GM21528 (cell line): ENCODE measurements around the gene C16orf92.
A peak's percentile ranks its signal among the peaks of the same experiment; 100 is the strongest.

Experiments used
- ATAC-seq: cut with Tn5 transposase; IDR thresholded peaks from one replicate; pipeline ENCODE4 v1.9.1; 2021; ENCODE audit warnings: mild to moderate bottlenecking, moderate library complexity; ENCODE audit not compliant: unreplicated experiment, low FRiP score

C16orf92 gene, protein sequence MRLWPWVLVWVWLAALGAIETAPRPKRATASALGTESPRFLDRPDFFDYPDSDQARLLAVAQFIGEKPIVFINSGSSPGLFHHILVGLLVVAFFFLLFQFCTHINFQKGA

DNA sequence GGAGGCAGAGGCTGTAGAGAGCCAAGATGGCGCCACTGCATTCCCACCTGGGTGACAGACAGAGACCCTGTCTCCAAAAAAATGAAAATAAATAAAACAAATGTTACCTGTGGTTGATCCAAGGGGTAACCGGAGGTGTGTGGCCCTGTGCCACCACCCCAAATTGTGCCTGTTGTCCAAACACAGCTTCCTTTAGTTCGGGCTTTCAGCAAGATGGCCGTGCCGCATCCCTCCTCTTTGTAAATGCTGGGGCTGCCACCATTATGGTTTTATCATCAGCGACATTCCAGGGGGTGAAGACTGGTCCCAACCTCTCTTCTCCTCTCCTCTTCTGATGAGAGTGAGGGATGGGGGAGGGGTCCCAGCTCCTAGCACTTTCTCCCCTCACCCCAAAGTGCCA is at the start of gene C16orf92:
Gene C16orf92, plus strand, starts transcription at position 312 of the 400 bp plus-strand sequence. CDS start 143 bp downstream, outside the sequence.
- no peak for ATAC-seq

DNA sequence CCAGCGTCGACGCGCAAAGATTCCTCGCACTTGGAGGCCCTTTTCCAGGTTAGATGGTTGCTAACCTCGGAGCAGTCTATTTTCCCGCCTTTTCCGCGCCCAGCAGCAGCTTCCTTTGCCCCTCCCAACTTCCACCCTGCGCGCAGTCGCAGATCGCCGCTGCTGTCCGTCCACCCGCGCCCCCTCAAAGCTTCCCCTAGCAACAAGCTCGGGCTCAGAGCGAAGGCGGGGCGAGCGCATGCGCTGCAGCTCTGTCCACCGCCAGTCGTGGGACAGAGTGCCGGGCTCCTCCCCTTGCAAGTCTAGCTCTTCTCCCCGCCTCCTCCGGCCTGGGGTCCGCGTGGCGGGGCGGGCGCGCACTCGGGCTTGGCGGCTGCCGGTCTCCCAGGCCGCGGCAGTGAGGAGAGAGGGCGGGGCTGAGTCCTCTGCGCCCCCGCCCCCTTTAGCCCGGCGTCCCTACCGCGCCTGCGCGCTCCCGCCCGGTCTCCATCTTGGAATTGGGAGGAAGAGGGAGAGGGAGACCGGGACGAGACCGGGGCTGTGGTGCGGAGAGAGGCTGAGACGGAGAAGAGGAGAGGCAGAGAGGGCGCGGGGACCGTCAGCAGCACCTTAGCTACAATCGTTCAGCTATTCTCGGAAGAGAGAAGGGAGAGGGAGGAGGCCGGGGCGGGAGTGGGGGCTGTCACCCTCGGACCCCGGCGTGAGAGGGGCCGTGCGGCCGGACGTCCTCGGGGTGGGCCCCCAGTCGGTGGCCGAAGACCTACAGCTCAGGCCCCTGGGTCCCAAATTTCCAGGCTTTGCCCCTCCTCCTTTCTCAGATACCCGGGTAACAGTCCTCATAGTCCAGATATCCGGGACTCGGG is 49.4 kb upstream of the C16orf92 start, which contains the start of gene TAOK2:
Gene TAOK2, plus strand, starts transcription at position 485 of the 863 bp plus-strand sequence. CDS start 3,905 bp downstream, outside the sequence.
- ATAC-seq = peak; percentile 74

DNA sequence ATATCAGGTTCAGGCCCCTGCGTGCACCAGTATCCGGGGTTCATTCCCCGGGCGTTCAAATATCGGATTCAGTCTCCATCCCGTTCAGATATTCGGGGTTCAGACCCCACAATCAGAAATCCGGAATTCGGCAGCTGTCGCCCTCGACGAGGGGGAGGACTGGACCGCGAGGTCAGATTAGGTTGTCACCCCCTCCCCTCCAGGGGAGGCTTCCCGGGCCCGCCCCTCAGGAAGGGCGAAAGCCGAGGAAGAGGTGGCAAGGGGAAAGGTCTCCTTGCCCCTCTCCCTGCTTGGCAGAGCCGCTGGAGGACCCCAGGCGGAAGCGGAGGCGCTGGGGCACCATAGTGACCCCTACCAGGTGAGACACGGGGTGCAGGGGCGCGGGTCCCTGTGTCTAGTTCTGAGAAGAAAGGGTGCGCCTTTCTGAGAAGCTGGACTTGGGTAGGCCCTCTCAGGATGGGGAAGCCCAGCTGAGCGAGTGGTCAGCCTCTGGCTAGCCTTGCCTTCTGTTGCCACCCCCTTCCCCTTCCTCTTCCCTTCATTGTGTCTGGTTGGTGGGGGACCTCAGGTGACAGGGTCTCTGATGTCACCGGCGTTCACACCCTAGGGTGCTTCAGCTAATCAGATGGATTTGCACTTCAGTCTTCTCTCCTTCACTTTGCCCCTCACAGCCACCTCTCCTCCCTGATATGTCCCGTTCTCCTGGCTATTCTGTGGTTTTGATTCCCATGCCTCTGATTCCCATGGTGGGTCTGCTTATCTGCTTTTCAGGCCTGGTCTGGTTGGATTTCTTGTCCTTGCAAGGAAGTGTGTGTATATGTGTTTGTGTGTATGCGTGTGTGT is 48.5 kb upstream of the C16orf92 start:
- ATAC-seq = peak; percentile 10

DNA sequence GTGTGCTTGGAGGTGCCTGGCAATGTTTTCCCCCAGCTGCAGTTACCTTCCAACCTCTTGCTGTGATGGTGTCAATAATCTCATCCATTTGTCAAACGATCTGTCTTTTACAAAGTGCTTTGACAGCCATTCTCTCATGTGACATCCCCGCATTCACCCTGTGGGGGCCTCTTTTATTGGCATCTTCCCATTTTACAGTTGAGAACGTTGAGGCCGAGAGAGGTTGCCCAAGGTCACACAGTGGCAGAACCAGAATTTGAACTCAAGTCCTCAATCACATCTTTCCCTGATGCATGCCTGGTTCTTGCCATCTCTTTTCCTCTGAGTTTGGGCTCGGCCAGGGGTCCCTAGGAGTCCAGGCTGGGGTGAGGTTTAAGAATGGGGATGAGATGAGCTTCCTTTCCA is 47.9 kb upstream of the C16orf92 start:
- no peak for ATAC-seq

DNA sequence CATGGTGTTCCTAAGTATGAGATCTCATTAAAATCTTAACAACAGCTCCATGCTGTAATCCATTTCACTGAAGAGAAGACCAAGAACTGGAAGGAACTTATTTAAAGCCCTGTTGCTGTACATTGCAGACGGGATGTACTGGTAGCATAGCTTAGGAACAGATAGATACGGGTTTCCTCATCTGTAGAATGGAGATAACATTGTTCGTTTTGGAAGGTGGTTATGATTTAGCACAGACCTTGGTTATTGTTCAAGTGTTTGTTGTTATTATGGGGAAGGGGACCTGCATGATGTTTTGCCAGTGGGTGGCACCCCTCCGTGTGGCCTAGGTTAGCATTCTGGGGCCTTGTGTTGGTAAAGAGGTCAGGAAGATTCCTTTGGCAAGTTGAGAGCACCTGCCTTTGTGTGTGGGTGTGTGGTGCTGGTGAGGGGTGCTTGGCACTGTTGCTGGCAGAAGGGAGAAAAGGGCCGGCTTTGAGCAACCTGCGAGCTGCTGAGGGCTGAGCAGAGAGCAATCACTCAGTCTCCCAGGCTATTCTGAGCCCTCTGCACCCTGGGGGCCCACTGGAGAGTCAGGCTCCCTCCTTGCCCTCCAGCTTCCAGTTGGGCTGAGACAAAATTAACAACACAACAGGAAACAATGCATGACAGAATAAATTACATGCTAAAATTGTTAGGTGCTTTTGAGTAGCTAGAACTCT is 47.0 kb upstream of the C16orf92 start:
- no peak for ATAC-seq

DNA sequence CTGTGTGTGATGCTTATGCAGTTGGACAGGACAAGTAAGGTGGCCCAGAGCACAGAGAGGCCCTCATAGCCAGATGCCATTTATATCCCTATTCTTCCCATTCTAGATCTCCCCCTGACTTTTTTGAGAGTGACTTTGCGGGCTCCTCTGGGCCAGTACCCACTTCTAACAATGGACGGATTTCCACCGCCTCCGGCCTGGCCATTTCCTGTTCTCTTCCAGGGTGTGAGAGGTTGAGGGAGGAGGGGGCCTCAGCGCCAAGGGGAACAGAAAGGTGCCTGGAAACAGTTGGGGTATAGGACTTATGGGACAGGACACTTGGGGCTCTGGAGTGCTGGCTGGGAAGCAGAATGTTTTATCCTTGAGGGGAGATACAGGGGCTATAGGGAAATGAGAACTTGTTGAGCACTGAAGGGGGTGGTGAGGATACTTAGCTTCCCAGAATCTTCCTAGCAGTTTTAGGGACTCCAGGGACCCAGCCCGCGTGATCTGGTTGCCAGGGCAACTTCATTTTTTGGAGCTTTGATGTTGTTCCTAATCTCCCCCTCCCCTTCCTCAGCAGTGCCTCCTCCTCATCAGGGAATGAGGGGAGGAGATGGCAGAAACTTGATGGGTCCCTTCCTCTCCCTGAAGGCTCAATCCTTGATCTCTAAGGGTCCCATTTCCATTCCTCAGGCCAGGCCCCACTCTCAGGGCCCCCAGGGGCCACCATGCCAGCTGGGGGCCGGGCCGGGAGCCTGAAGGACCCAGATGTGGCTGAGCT is 45.8 kb upstream of the C16orf92 start:
- ATAC-seq = no peak

DNA sequence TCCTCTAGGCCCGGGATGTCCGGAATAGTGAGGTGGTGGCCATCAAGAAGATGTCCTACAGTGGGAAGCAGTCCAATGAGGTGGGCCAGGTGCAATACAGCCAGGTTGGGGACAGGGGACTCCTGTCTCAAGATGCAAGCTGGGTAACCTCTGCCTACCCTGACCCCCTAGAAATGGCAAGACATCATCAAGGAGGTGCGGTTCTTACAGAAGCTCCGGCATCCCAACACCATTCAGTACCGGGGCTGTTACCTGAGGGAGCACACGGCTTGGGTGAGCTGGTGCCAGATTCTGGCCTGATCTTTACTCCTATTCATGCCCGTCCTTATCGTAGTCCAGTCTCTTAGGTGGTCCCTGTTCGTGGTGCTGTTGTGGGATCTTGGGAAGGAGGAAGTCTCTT is 44.9 kb upstream of the C16orf92 start:
- no peak for ATAC-seq

DNA sequence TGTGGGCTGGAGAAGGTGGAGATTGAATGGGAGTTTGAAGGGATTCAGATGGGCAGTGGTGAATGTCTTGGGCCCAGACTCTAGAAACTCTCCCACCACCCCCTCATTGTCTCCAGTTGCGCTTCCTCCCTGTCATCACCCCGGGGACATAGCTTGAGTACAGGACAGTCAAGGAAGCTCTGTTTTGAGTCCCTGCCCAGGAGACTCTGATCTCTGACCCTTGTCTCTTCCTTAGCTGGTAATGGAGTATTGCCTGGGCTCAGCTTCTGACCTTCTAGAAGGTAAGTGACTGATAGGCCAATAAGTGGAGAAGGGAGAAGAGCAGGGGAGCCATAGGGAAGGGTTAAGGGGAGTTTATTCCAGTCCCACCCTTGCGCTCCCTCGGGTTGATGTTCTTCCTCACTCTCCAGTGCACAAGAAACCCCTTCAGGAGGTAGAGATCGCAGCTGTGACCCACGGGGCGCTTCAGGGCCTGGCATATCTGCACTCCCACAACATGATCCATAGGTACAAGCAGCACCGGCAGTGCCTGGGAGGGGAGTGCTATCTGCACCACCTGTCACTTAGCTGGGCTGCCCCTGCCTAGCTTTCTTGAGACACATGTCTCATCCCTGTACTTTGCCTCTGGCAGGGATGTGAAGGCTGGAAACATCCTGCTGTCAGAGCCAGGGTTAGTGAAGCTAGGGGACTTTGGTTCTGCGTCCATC is 44.3 kb upstream of the C16orf92 start:
- ATAC-seq = no peak

DNA sequence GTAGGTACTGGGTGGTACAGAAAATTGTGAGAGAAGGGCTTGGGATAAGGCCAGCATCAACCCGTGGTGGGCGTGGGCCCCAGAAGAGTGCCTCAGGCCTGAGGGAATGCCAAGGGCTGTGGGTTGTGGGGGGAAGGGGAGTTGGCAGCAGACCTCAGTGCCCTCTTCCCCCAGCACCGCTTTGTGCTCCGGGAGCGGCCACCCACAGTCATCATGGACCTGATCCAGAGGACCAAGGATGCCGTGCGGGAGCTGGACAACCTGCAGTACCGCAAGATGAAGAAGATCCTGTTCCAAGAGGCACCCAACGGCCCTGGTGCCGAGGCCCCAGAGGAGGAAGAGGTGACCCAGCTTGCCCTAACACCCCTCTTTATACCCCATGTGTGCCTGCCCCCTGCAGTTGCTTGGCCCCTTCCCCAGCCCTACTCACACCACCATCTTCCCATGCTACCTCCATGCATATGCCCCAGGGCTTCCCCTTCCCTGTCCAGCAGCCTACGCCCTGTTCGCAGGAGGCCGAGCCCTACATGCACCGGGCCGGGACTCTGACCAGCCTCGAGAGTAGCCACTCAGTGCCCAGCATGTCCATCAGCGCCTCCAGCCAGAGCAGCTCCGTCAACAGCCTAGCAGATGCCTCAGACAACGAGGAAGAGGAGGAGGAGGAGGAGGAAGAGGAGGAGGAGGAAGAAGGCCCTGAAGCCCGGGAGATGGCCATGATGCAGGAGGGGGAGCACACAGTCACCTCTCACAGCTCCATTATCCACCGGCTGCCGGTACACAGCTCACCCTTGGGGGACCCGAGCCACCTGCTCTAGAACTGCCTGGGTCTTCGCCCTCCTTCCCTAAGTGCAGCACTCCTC is 40.2 kb upstream of the C16orf92 start:
- no peak for ATAC-seq

DNA sequence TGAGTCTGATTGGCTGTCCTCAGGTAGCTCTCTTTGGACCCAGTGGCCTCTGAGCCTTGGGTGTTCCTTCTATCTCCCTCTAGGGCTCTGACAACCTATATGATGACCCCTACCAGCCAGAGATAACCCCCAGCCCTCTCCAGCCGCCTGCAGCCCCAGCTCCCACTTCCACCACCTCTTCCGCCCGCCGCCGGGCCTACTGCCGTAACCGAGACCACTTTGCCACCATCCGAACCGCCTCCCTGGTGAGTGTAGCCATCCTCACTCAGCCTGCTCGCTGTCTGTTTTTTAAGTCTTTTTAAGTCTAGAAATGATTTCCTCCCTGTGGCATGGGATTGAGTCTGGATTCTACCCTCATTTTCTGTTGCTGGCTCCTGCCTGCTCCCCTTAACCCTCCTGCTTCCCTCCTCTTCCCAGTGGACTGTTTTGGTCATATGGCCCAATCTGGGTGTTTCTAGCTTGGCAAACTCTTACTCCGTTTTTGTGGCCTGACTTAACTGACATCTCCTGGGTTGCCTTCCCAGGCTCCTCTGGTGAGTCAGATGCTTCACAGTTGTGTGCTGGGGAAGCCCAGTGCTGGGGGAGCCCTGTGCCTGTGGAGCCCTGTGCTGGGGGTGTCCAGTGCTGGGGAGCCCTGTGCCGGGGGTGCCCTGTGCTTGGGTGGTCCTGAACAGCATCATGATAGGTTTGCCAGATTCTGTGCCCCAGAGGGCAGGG is 39.4 kb upstream of the C16orf92 start:
- ATAC-seq = no peak

DNA sequence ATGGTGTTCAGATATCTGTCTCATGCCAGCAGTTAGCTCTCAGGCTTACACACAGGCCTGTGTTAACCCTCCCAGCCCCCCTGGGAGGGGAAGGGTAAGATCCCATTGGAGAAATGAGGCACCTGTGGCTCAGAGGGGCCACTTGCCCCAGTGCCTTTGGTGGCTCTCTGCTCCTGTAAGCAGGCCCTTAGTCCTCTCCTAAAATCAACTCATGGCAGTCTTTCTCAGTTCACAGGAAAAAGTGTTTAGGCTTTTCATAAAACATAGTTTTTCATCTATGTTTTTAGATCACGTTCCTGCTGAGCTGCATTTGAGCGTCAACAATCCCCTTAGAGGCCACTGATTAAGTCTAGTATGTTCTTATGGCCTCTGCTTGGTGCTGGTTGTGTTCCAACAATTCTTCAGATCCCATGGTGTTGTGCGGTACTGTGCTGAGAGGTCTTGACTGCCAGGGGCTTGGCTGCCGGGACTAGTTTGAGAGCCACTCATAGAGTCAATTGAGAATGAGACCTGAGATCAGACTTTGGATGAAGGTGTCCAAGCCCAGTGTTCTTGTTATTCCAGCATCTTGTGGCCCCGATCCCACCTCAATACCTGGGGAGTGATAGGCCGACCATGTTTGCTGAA is 38.7 kb upstream of the C16orf92 start:
- no peak for ATAC-seq

DNA sequence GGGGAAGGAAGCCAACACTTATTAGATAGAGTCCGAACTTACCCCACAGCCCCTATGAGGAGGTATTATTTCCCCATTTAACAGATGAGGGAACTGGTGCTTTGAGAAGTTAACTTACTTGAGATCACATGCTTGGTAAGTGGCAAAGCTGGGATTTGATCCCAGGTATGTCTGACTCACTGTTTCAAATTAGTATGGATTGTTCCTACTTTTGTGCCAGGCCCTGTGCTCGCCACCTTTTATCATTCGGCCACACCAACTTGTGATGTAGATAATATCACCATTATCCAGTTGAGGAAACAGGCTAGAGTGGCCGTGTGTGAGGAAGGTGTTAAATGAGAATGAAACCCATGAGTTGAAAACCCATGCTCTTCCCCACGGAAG is 38.2 kb upstream of the C16orf92 start:
- no peak for ATAC-seq

DNA sequence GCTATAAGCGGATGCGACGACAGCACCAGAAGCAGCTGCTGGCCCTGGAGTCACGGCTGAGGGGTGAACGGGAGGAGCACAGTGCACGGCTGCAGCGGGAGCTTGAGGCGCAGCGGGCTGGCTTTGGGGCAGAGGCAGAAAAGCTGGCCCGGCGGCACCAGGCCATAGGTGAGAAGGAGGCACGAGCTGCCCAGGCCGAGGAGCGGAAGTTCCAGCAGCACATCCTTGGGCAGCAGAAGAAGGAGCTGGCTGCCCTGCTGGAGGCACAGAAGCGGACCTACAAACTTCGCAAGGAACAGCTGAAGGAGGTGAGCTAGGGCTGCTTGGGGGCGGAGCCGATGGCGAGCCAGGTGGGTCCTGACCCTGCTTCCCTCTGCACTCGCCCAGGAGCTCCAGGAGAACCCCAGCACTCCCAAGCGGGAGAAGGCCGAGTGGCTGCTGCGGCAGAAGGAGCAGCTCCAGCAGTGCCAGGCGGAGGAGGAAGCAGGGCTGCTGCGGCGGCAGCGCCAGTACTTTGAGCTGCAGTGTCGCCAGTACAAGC is 37.7 kb upstream of the C16orf92 start:
- no peak for ATAC-seq

DNA sequence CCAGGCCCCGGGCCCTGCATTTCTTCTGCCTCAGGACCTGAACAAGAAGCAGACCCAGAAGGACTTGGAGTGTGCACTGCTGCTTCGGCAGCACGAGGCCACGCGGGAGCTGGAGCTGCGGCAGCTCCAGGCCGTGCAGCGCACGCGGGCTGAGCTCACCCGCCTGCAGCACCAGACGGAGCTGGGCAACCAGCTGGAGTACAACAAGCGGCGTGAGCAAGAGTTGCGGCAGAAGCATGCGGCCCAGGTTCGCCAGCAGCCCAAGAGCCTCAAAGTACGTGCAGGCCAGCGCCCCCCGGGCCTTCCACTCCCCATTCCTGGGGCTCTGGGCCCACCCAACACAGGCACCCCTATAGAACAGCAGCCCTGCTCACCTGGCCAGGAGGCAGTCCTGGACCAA is 36.8 kb upstream of the C16orf92 start:
- no peak for ATAC-seq

DNA sequence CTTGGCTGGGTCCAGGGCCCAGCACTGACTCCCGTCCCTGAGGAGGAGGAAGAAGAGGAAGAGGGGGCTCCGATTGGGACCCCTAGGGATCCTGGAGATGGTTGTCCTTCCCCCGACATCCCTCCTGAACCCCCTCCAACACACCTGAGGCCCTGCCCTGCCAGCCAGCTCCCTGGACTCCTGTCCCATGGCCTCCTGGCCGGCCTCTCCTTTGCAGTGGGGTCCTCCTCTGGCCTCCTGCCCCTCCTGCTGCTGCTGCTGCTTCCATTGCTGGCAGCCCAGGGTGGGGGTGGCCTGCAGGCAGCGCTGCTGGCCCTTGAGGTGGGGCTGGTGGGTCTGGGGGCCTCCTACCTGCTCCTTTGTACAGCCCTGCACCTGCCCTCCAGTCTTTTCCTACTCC is 36.1 kb upstream of the C16orf92 start:
- ATAC-seq = no peak

DNA sequence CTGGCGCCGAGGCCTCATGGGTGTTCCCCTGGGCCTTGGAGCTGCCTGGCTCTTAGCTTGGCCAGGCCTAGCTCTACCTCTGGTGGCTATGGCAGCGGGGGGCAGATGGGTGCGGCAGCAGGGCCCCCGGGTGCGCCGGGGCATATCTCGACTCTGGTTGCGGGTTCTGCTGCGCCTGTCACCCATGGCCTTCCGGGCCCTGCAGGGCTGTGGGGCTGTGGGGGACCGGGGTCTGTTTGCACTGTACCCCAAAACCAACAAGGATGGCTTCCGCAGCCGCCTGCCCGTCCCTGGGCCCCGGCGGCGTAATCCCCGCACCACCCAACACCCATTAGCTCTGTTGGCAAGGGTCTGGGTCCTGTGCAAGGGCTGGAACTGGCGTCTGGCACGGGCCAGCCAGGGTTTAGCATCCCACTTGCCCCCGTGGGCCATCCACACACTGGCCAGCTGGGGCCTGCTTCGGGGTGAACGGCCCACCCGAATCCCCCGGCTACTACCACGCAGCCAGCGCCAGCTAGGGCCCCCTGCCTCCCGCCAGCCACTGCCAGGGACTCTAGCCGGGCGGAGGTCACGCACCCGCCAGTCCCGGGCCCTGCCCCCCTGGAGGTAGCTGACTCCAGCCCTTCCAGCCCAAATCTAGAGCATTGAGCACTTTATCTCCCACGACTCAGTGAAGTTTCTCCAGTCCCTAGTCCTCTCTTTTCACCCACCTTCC is 35.5 kb upstream of the C16orf92 start:
- no peak for ATAC-seq
